Mucosa of descending colon (tissue), 3 donors: ENCODE data around the gene TNIK. TPM values are rescaled to one million over a fixed set of nuclear protein-coding genes. Genes with fewer than 3 reads are reported as not detected.

Source experiments
- ATAC-seq: fragments of 200-7000 bp; cut with Tn5 transposase; one replicate; pipeline ENCODE4 v1.9.1; 2020; ENCODE audit warnings: mild to moderate bottlenecking, moderate library complexity
- DNase-seq, 3 donors: peaks; one replicate each; pipeline ENCODE4 v3.0.0-alpha.2; 2020
- H3K36me3 ChIP-seq: fragments of 200-600 bp; one replicate; pipeline ENCODE4 v1.8.0; 2021; ENCODE audit warnings: low read depth, mild to moderate bottlenecking
- H3K4me1 ChIP-seq: fragments of 200-600 bp; one replicate; pipeline ENCODE4 v1.8.0; 2021; ENCODE audit warnings: low read depth, mild to moderate bottlenecking
- H3K4me3 ChIP-seq: fragments of 200-600 bp; one replicate; pipeline ENCODE4 v1.8.0; 2021; ENCODE audit warnings: mild to moderate bottlenecking
- H3K9me3 ChIP-seq: fragments of 200-600 bp; one replicate; pipeline ENCODE4 v1.8.0; 2021; ENCODE audit warnings: mild to moderate bottlenecking
- CTCF ChIP-seq: fragments of 200-600 bp; IDR thresholded peaks from one replicate; pipeline ENCODE4 v1.8.0; 2022; ENCODE audit warnings: antibody characterized with exemption, mild to moderate bottlenecking
- intact Hi-C, 2 donors: fragments of 100-400 bp; cut with DNase I in 1 of 2; cut with micrococcal nuclease in 1 of 2; formaldehyde crosslinking; loops; one replicate each; pipeline versions ENCODE4 v1.11.0 to v1.11.1; 2022; cut with DNase I, micrococcal nuclease
- total RNA-seq, 3 donors: library from RNA; stranded (reverse); fragmentation: NEBNext Ultra II Directional in 2 of 3; extraction: Animal tissue kit (Norgen Biotek cat#: 25700) in 2 of 3; gene quantifications; one replicate each; pipeline versions ENCODE4 v1.2.1 to v1.2.4, GENCODE V29; 2021 to 2023
- donor health status: DM: no; HTN: no; CAD: no; lungs with moderate emphysema.
- donor health status: DM: no; HTN: no; CAD: no.
- donor health status: DM: no; HTN: yes; CAD: no.

Gene TNIK
- total RNA-seq, 3 donors from 2014 or later = 27.2 to 33.0 (median 28.0) TPM

DNA sequence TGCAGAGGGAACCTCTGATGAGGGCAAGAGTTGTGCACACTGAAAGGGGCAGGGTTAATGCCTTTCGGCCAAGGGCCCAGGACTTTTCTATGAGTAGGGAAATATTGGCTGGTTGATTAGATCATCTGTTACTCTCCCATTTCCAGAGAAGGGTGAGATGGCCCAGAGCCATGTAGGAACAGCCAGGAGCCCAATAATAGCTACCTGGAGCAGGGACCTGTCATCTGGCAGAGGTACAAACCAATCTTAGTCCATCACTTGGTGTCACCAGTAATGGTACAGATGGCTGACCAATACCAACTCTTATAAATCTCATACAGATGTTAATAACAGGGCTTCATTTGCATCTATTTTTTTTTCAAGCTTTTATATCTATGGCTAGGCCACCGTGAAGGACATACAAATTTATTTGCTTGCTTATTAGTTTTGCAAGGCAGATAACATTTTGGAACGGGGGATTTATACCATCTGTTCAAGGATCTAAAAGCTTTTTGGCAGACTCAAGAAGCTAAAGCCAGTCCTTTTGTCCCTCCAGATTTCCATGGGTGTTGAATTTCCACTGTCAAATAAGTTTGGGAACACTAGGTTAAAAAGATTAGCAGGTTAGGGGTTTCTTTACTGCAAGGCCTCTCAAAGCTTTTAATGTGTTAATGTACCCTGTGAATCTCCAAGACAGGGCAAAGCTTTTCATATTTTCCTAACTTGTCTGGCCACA lies 79.3 kb downstream of the TNIK start:
- no peak for TF ChIP-seq CTCF
- Histone ChIP-seq H3K36me3 (no peaks in the 10 kb centered on the region), H3K4me1 (no peaks in the 10 kb centered on the region), H3K4me3 (no peak overlapping the region), H3K9me3 (no peaks in the 10 kb centered on the region)
- DNase-seq (no peak), ATAC-seq (no peak)
- intact Hi-C loops = no loop called here

- no peaks in the 10 kb centered on the region for H3K4me1 ChIP-seq
- H3K9me3 ChIP-seq = no peaks in the 10 kb centered on the region
- no peak for TF ChIP-seq CTCF
- no peaks in the 10 kb centered on the region for H3K36me3 ChIP-seq
- no peak overlapping the region for H3K4me3 ChIP-seq
- ATAC-seq = no peak
- DNase-seq = no peak
- intact Hi-C loops = no loop called here
Observed at GRCh38 chr3:171379961-171380483, 80.2 kb downstream of the TNIK start.

GRCh38 chr3:171379281-171379680 lies 80.9 kb downstream of the TNIK start:
- no peak for TF ChIP-seq CTCF
- Histone ChIP-seq H3K4me3 (no peak overlapping the region), H3K4me1 (no peaks in the 10 kb centered on the region), H3K36me3 (no peaks in the 10 kb centered on the region), H3K9me3 (no peaks in the 10 kb centered on the region)
- intact Hi-C loops = no loop called here
- DNase-seq = no peak
- ATAC-seq = no peak

- intact Hi-C loops = no loop called here
- Histone ChIP-seq H3K4me3 (no peak overlapping the region), H3K4me1 (no peaks in the 10 kb centered on the region), H3K9me3 (no peaks in the 10 kb centered on the region), H3K36me3 (no peaks in the 10 kb centered on the region)
- DNase-seq (no peak), ATAC-seq (no peak)
- TF ChIP-seq CTCF = no peak
Observed at GRCh38 chr3:171378586-171378985, 81.6 kb downstream of the TNIK start.

- Histone ChIP-seq H3K4me1 (no peaks in the 10 kb centered on the region), H3K36me3 (no peaks in the 10 kb centered on the region), H3K9me3 (no peaks in the 10 kb centered on the region), H3K4me3 (no peak overlapping the region)
- DNase-seq = no peak
- TF ChIP-seq CTCF = no peak
- ATAC-seq = no peak
- intact Hi-C loops = no loop called here
Observed at GRCh38 chr3:171377859-171378258, 82.3 kb downstream of the TNIK start.
